Tibial nerve (tissue), 4 donors: Measurements from ENCODE around the gene MAML3. TPM values are rescaled to one million over a fixed set of nuclear protein-coding genes. Genes with fewer than 3 reads are reported as not detected.

ENCODE experiments used
- DNase-seq, 2 donors: peaks; one replicate each; pipeline ENCODE4 v3.0.0-alpha.2; 2019; ENCODE audit warnings: low spot score in 2 of 2
- H3K27ac ChIP-seq, 4 donors: fragments of 200-600 bp; sonication (generic) in 3 of 4; one replicate each; pipeline ENCODE4 v1.5.1; 2017 to 2019; ENCODE audit warnings: mild to moderate bottlenecking in 1 of 4
- H3K27me3 ChIP-seq, 2 donors: fragments of 200-600 bp; sonication (generic) in 1 of 2; one replicate each; pipeline versions ENCODE4 v1.5.1 to v1.6.0; 2017 to 2019
- H3K36me3 ChIP-seq, 3 donors: fragments of 200-600 bp; sonication (generic); one replicate each; pipeline ENCODE4 v1.5.1; 2018 to 2019
- H3K4me1 ChIP-seq, 4 donors: fragments of 200-600 bp; sonication (generic) in 3 of 4; one replicate each; pipeline ENCODE4 v1.5.1; 2017 to 2019
- H3K4me3 ChIP-seq, 4 donors: fragments of 200-600 bp; sonication (generic) in 3 of 4; one replicate each; pipeline ENCODE4 v1.5.1; 2017 to 2019; ENCODE audit warnings: mild to moderate bottlenecking in 1 of 4, moderate library complexity in 1 of 4
- H3K9me3 ChIP-seq, 4 donors: fragments of 200-600 bp; sonication (generic) in 3 of 4; one replicate each; pipeline ENCODE4 v1.5.1; 2017 to 2019
- CTCF ChIP-seq, 5 experiments: fragments of 200-600 bp in 3 of 5; fragments of 450-650 bp in 2 of 5; sonication (generic) in 3 of 5; IDR thresholded peaks; one replicate each; pipeline ENCODE4 v1.5.1; 2016 to 2019; ENCODE audit warnings: antibody characterized with exemption in 5 of 5, mild to moderate bottlenecking in 3 of 5, moderate library complexity in 2 of 5
- EP300 ChIP-seq, 2 donors: sonication (generic); formaldehyde crosslinking; IDR thresholded peaks; one replicate each; pipeline ENCODE4 v1.6.1; 2017; ENCODE audit warnings: antibody characterized with exemption in 2 of 2, mild to moderate bottlenecking in 1 of 2
- POLR2A ChIP-seq, 2 donors: fragments of 450-650 bp; IDR thresholded peaks; one replicate each; pipeline ENCODE4 v1.6.1; 2017; ENCODE audit warnings: antibody characterized with exemption in 2 of 2, mild to moderate bottlenecking in 2 of 2, moderate library complexity in 2 of 2
- WGBS, 2 donors: methylation state at CpG; one replicate each; pipeline ENCODE4 v1.1.5; 2018; 5-methylcytosine and 5-hydroxymethylcytosine counted together
- total RNA-seq, 4 donors: library from RNA; depleted of rRNA; stranded (reverse); fragments of >200 nt; gene quantifications; one replicate each; pipeline ENCODE4 v1.1.0, GENCODE V29; 2016

The MAML3 gene
- total RNA-seq, 4 donors from 2014 or later: 8.6 to 10.5 (median 9.4) TPM

GRCh38 chr4:139844459-139845036 lies 309.4 kb downstream of the MAML3 start:
- TF ChIP-seq POLR2A (IDR thresholded peaks at IDR 0.05) (no peak), EP300 (IDR thresholded peaks at IDR 0.05) (no peak), CTCF (IDR thresholded peaks at IDR 0.05) (no peak)
- Histone ChIP-seq H3K27ac (no peak overlapping the region), H3K27me3 (no peaks in the 10 kb centered on the region), H3K9me3 (no peaks in the 10 kb centered on the region), H3K4me3 (no peak overlapping the region), H3K4me1 (peaks cover 0 to 24% (median 0%) of the 10 kb centered on the region in 4 donors), H3K36me3 (no peaks in the 10 kb centered on the region)
- no peak for DNase-seq

GRCh38 chr4:139844057-139844456 lies 309.9 kb downstream of the MAML3 start:
- Histone ChIP-seq H3K9me3 (no peaks in the 10 kb centered on the region), H3K27ac (no peak overlapping the region), H3K4me3 (no peak overlapping the region), H3K27me3 (no peaks in the 10 kb centered on the region), H3K36me3 (no peaks in the 10 kb centered on the region), H3K4me1 (peaks cover 0 to 25% (median 0%) of the 10 kb centered on the region in 4 donors)
- 94 to 98% methylated on average over 2 of the region's 2 CpGs for WGBS, 2 donors
- TF ChIP-seq CTCF (IDR thresholded peaks at IDR 0.05) (no peak), POLR2A (IDR thresholded peaks at IDR 0.05) (no peak), EP300 (IDR thresholded peaks at IDR 0.05) (no peak)
- DNase-seq: no peak

GRCh38 chr4:139843641-139844040 lies 310.3 kb downstream of the MAML3 start:
- H3K9me3 ChIP-seq: no peaks in the 10 kb centered on the region
- no peak overlapping the region for H3K4me3 ChIP-seq
- H3K27ac ChIP-seq: no peak overlapping the region
- no peaks in the 10 kb centered on the region for H3K36me3 ChIP-seq
- peaks cover 0 to 27% (median 0%) of the 10 kb centered on the region in 4 donors for H3K4me1 ChIP-seq
- DNase-seq: no peak
- no peaks in the 10 kb centered on the region for H3K27me3 ChIP-seq
- TF ChIP-seq CTCF (IDR thresholded peaks at IDR 0.05) (no peak), POLR2A (IDR thresholded peaks at IDR 0.05) (no peak), EP300 (IDR thresholded peaks at IDR 0.05) (no peak)
- 88 to 91% methylated on average over 5 of the region's 5 CpGs for WGBS, 2 donors

- 56 to 63% methylated on average over 10 of the region's 10 CpGs for WGBS, 2 donors
- no peaks in the 10 kb centered on the region for H3K9me3 ChIP-seq
- no peak for DNase-seq
These were observed 312.4 kb downstream of the MAML3 start for GRCh38 chr4:139841464-139842195.

More at GRCh38 chr4:139841464-139842195, 312.4 kb downstream of the MAML3 start:
- no peak overlapping the region for H3K27ac ChIP-seq
- H3K27me3 ChIP-seq: no peaks in the 10 kb centered on the region
- no peak overlapping the region for H3K4me3 ChIP-seq
- no peaks in the 10 kb centered on the region for H3K36me3 ChIP-seq
- TF ChIP-seq CTCF (IDR thresholded peaks at IDR 0.05): no peak
- no peak for TF ChIP-seq EP300 (IDR thresholded peaks at IDR 0.05)
- TF ChIP-seq POLR2A (IDR thresholded peaks at IDR 0.05): no peak
- H3K4me1 ChIP-seq: peaks cover 0 to 25% (median 0%) of the 10 kb centered on the region in 4 donors
